Hematopoietic multipotent progenitor cell treated with erythropoietin and hydrocortisone succinate and interleukin-3 and kit ligand, for 4 days (in vitro differentiated cells): Measurements from ENCODE around the gene LSAMP.

Experiments used
- DNase-seq: peaks from one replicate; pipeline ENCODE4 v3.0.0-alpha.2; 2015

Gene LSAMP

GRCh38 chr3:116040152-116040551, 405.1 kb downstream of the LSAMP start:
- peak; percentile 3 for DNase-seq

GRCh38 chr3:116039651-116039985, 405.7 kb downstream of the LSAMP start:
- DNase-seq: peak; percentile 62

DNA sequence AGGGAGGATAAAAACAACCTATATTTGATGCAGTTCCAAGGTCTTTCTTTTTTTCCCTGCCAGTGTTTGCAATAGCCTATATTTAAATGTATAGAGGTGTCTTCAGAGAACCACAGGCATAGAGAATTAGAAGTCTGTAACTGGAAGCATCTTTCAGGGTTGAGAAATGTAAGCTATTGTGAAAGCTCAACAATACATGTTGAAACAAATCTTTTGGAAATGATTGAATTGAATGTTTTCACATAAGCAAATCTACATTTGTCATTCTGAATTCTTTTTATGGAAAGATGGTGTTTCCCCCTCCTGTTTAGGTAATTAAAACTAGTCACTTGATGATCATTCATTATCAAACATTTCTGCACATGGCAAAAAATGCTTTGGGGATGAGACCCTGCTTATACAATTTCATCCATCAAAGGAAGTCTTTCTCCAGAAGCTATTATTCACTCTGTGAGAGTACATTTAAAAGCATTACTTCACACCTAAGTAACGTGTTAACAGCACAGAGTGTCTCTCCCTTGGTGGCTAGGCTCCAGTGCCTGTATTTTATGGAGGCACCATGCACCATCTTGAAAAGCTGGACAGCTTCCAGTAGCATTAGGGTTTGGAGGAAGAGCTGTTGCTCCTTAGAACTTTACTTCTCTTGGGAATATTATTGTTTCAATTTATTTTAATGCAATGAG, 406.2 kb downstream of the LSAMP start:
- DNase-seq: peak; percentile 2

DNA sequence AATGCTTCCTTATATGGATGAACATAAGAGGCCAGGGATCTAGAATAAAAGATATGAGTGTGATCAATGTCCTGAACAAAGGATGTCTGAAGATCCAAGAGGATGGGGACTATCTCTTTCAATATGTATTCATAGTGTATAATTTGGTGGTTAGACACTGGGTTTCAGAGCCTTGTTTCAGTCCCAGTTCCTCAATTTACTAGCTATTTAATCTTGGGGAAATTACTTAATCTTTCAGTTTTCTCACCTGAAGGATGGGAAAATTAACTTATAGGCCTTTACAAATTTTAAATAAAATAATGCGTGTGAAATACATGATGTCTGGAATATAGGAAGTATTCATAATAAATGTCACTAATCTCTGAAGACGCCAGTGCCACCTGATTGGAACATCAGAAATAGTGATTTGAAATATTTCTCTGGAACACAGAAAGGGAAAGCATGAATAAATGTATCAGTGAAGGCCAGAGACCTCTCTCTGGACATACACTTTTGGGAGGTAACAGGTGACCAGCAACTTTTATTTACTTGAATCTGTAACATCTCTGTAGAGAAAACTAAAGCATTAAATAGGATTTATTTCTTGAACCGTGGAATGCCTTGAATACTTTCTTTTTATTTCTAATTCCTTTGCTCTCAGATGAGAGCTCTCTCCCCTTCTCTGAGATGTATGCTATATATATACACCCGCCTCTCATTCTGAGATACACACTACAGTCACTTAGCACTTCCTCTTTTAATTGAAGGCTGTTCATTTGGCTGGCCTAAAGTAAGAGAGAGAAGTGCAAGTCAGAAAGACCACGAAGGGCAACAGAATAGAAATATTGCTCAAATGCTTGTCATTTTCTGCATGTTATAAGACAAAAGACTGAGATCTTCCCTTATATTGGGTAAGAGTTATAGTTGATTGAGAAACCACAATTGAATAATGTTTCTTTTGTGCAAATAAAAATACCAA, 407.1 kb downstream of the LSAMP start:
- peak; percentile 60 for DNase-seq

DNA sequence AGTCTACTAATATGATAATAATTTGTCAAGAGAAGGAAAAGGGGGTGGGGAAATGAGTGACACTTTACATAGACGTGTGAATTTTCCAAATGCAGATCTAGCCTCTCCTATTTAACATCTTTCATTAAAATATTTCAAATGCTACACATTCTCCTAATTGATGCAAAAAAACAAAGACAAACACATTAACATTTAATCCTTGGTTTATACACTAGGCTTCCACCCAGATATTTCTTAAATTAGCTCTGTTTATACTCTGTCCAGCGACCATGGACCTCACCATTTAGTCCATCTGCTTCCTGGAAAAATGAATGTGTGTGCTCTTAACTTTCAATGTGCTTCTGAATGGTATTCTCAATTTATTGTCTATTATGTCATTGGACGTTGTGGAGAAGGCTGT, 409.9 kb downstream of the LSAMP start:
- DNase-seq: no peak

DNA sequence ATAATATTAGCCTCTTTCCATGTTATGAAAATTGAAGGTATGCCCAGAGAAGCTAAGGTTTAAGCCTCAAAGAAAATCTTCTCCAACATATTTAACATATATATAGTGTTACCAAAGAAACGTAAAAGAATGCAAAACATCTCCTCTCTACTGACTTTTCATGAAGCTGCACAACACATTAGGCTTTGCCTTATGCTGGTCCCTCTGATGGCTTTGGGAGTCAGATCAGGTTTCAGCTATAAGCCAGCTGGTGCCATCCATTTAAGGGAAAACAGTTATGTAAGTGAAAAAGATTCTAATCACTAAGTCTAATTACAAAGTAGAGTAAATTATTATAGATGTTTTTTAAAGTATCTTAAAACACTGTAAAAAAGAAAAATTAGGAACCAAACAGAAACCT, 410.5 kb downstream of the LSAMP start:
- DNase-seq: no peak

- DNase-seq: no peak
Measured at GRCh38 chr3:116034086-116034485, 411.2 kb downstream of the LSAMP start.

GRCh38 chr3:116033516-116033915, 411.8 kb downstream of the LSAMP start:
- DNase-seq: no peak

DNA sequence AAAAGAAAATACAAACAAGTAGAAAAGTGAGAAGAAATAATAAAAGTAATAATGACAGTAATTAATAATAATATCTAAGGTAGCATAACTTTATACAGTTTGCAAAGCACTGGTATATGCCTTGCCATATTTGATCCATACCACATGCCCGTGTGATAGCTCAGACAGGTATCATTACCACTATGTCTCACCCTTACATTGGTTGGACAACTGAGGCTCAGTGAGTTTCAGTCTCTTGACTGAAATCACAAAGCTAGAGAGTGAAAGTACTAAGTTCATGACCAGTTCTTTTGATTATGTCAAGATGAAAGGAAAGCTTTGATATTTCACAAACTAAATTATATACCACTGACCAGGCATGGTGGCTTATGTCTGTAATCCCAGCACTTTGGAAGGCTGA, 413.1 kb downstream of the LSAMP start:
- no peak for DNase-seq

GRCh38 chr3:116030131-116030850, 415.0 kb downstream of the LSAMP start:
- no peak for DNase-seq

GRCh38 chr3:116029266-116029665, 416.0 kb downstream of the LSAMP start:
- no peak for DNase-seq

DNA sequence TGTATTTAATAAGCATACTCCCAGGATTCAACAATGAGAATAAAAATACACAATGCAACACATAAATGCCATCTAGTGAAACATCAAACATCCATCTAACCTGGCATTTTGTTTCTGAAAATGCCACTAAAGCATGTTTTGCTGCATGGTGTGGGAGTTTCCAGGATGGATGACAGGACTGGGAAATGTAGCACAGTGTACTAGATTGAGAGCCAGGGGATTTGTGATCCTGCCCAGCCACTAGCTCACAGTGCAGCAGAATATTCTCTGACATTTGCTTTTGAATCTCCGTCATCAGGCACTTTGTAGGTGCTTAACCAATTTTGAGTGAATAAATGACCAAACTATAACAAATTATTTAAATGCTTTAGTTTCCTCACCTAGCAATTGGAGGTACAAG, 417.1 kb downstream of the LSAMP start:
- DNase-seq: no peak

DNA sequence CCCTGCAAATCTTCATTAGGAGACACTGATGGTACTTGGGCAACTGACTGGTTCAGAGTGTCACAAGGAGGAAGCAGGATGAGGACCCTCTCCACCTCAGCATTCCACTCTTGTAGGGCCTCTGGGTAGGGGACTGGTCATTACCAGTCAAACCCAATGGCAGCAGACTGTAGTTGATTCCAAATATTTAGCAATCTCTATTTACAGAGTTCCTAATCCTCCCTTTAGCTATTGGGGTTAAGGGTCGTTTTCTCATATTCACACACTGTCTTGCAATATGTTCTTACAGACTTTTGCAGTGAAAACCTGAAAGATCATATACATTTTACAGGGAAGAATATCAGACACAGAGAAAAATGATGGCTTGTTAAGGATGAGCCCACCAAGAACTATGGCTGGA, 424.3 kb downstream of the LSAMP start:
- DNase-seq: no peak

GRCh38 chr3:116020495-116020894, 424.8 kb downstream of the LSAMP start:
- peak; percentile 1 for DNase-seq

DNA sequence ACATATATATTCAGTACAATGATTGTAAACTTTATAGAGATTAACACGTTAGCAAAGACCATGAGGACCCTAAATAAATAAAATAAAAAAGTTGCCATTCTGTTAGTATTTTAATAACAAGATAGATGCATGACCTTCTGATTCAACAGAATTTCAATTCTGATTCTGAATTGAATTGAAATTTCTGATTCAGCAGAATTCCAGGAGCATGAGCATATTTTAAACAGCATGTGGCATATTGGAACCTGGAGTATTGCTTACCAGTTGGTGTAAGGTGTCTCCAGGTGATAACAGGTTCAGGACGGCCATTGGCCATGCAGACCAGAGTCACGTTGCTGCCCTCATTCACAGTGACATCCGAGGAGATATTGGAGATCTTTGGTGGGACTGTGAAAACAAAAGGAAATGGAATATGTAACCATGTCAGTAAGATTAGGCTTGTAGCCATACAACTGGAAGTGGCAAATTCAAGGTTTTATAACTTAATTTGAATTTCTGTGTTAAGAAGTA, 426.0 kb downstream of the LSAMP start:
- DNase-seq: no peak

GRCh38 chr3:116018646-116019045, 426.6 kb downstream of the LSAMP start:
- no peak for DNase-seq

- no peak for DNase-seq
Measured at GRCh38 chr3:116015931-116016330, 429.4 kb downstream of the LSAMP start.

- DNase-seq: no peak
Measured at GRCh38 chr3:116007000-116007399, 438.3 kb downstream of the LSAMP start.

DNA sequence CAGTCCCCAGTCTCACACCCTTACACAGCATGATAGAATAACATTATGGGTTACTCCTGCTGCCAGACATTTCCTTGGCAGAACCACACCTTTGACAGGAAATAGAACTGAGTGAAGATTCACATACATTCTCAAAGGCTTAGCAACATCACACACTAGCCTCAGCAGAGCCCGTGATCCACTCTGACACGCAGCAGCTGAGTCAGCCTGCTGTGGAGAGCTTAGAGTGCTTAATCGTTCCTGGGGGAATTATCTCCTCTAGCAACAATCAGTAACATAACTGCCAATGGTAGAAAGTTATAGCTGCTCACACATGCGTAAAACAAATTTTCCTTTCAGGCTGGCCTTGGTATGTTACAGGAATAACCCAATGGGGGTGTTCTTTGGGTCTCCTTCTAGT, 439.9 kb downstream of the LSAMP start:
- DNase-seq: no peak

- DNase-seq: no peak
Measured at GRCh38 chr3:116002235-116002634, 443.1 kb downstream of the LSAMP start.

GRCh38 chr3:116001151-116001621, 444.1 kb downstream of the LSAMP start:
- DNase-seq: no peak

GRCh38 chr3:116000311-116000710, 445.0 kb downstream of the LSAMP start:
- DNase-seq: no peak

GRCh38 chr3:115999613-116000012, 445.7 kb downstream of the LSAMP start:
- DNase-seq: no peak
